SU-DHL-6 (cell line): ENCODE measurements around the gene BEAN1.

Experiments used
- H2AFZ ChIP-seq: fragments of 200-600 bp; sonication (generic); 2 replicates; pipeline ENCODE4 v1.6.1; 2014; ENCODE audit warnings: low read depth, mild to moderate bottlenecking, moderate library complexity, mixed read lengths, antibody characterized with exemption, low read length; ENCODE audit not compliant: severe bottlenecking
- H3F3A ChIP-seq: fragments of 200-600 bp; shearing (Covaris generic); 2 replicates; pipeline ENCODE4 v1.6.0; 2016; ENCODE audit warnings: antibody characterized with exemption, mild to moderate bottlenecking; ENCODE audit not compliant: insufficient read depth
- H3K27ac ChIP-seq: fragments of 200-600 bp; sonication (generic); 2 replicates; pipeline ENCODE4 v1.5.1; 2016; ENCODE audit warnings: low read depth, mild to moderate bottlenecking, low read length, moderate library complexity, mixed read lengths
- H3K27me3 ChIP-seq: fragments of 200-600 bp; sonication (generic), shearing (Covaris generic); 2 replicates; pipeline ENCODE4 v1.6.0; 2014; ENCODE audit warnings: mild to moderate bottlenecking, low read length
- H3K36me3 ChIP-seq: fragments of 200-600 bp; sonication (generic); 2 replicates; pipeline ENCODE4 v1.6.1; 2014; ENCODE audit warnings: mild to moderate bottlenecking, low read length, mixed read lengths
- H3K4me2 ChIP-seq: fragments of 300-600, 200-600 bp; shearing (Covaris generic), sonication (generic); 2 replicates; pipeline ENCODE4 v1.6.0; 2014; ENCODE audit warnings: low read length, low read depth, mild to moderate bottlenecking; ENCODE audit not compliant: poor library complexity, severe bottlenecking
- H3K4me3 ChIP-seq: fragments of 200-600 bp; sonication (generic); 2 replicates; pipeline ENCODE4 v1.5.1; 2014; ENCODE audit warnings: antibody characterized with exemption, low read length, mild to moderate bottlenecking, mixed read lengths; ENCODE audit not compliant: insufficient read depth, poor library complexity, severe bottlenecking
- H3K79me2 ChIP-seq: fragments of 200-600 bp; sonication (generic); 2 replicates; pipeline ENCODE4 v1.6.1; 2014; ENCODE audit warnings: mild to moderate bottlenecking, low read length, moderate library complexity; ENCODE audit not compliant: insufficient read depth
- H3K9ac ChIP-seq: fragments of 200-600 bp; sonication (generic); 2 replicates; pipeline ENCODE4 v1.7.0; 2014; ENCODE audit warnings: mild to moderate bottlenecking, low read length
- H3K9me2 ChIP-seq: fragments of 200-600 bp; sonication (generic); replicated peaks from 2 replicates; pipeline ENCODE4 v1.6.1; 2014; ENCODE audit warnings: low read length; ENCODE audit not compliant: insufficient read depth
- H3K9me3 ChIP-seq: fragments of 200-600 bp; sonication (generic); 2 replicates; pipeline ENCODE4 v1.6.1; 2014; ENCODE audit warnings: low read length, mixed read lengths; ENCODE audit not compliant: insufficient read depth
- H4K20me1 ChIP-seq: fragments of 200-600 bp; sonication (generic); 2 replicates; pipeline ENCODE4 v1.6.1; 2014; ENCODE audit warnings: low read depth, mild to moderate bottlenecking, antibody characterized with exemption, low read length, moderate library complexity, mixed read lengths
- EZH2phosphoT487 ChIP-seq: fragments of 200-600 bp; sonication (generic), shearing (Covaris generic); conservative IDR thresholded peaks from 2 replicates; pipeline ENCODE4 v1.6.1; 2018; ENCODE audit warnings: mild to moderate bottlenecking, antibody characterized with exemption, low read length, moderate library complexity, mixed read lengths
- TF ChIP-seq, protein P1 (sequence below): fragments of 200-600 bp; sonication (generic); IDR thresholded peaks from one replicate; pipeline ENCODE4 v1.5.1; 2017; ENCODE audit warnings: antibody characterized with exemption, mild to moderate bottlenecking, low read length, moderate library complexity; ENCODE audit not compliant: insufficient read depth, poor library complexity, severe bottlenecking

The BEAN1 gene

DNA sequence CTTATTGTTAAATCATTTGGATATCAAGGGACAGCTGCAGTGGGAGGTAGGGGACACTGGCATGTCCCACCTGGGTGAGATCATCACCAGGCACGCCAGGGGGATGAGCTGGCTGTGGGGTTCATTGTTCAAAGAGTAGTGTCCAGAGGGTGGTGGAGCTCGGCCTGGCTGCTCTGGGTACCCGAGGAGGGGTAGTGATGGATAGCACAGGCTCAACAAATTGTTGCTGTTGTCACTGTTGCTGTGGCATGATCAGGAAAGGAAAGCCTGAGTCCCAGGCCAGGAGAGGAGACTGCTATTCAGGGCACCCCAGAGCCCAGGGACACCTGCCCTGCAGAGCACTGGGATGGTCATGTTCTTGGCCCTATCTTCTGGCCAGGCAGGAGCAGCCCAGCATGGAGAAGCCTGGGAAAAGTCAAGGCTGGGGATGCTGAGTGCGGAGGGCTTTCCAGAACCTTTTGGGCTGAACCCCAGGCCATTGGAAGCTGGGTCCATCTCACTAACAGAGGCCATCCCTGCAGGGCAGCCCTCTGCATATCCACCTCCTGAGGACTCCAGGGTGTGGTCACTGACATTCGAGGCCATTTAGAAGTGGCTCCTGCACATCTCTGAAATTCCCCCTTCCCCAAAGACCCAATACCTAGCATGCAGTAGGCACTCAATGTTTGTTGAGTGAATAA lies 12.1 kb downstream of the BEAN1 start:
- H3K9me2 ChIP-seq = no peaks in the 10 kb centered on the region
- H3K9me3 ChIP-seq = no peaks in the 10 kb centered on the region
- no peak overlapping the region for H3K9ac ChIP-seq
- no peaks in the 10 kb centered on the region for H4K20me1 ChIP-seq
- no peaks in the 10 kb centered on the region for H3K36me3 ChIP-seq
- H3K27ac ChIP-seq = no peak overlapping the region
- TF ChIP-seq EZH2phosphoT487 = no peak
- TF ChIP-seq, protein P1, sequence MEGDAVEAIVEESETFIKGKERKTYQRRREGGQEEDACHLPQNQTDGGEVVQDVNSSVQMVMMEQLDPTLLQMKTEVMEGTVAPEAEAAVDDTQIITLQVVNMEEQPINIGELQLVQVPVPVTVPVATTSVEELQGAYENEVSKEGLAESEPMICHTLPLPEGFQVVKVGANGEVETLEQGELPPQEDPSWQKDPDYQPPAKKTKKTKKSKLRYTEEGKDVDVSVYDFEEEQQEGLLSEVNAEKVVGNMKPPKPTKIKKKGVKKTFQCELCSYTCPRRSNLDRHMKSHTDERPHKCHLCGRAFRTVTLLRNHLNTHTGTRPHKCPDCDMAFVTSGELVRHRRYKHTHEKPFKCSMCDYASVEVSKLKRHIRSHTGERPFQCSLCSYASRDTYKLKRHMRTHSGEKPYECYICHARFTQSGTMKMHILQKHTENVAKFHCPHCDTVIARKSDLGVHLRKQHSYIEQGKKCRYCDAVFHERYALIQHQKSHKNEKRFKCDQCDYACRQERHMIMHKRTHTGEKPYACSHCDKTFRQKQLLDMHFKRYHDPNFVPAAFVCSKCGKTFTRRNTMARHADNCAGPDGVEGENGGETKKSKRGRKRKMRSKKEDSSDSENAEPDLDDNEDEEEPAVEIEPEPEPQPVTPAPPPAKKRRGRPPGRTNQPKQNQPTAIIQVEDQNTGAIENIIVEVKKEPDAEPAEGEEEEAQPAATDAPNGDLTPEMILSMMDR = no peak
- no peaks in the 10 kb centered on the region for H3F3A ChIP-seq
- no peak overlapping the region for H2AFZ ChIP-seq
- H3K4me3 ChIP-seq = no peak overlapping the region
- no peaks in the 10 kb centered on the region for H3K79me2 ChIP-seq
- H3K27me3 ChIP-seq = no peaks in the 10 kb centered on the region
- no peak overlapping the region for H3K4me2 ChIP-seq

DNA sequence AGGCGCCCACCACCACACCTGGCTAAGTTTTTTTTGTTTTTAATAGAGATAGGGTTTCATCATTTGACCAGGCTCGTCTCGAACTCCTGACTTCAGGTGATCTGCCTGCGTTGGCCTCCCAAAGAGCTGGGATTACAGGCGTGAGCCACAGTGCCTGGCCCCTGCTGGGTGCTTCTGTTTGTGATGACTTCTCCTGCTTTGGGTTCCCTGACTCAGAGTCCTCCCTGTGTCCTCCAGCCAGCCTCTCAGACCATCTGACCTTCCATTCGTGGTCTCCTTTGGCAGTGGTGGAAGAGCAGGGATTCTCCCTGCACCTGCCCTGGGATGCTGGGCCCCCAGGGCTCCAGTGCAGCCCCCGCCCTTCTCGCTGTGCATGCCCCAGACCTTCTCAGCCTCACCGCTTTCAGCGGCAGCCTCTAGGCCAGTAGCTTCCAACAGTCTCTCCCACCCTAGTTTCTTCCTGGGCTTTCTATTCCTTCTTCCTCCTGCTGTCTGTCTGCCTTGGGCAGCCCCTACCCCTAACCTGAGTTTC lies 13.2 kb downstream of the BEAN1 start:
- no peaks in the 10 kb centered on the region for H3K9me2 ChIP-seq
- no peaks in the 10 kb centered on the region for H3F3A ChIP-seq
- H3K4me2 ChIP-seq = no peak overlapping the region
- TF ChIP-seq EZH2phosphoT487 = no peak
- TF ChIP-seq, protein P1 = no peak
- H3K9ac ChIP-seq = no peak overlapping the region
- H2AFZ ChIP-seq = no peak overlapping the region
- H3K4me3 ChIP-seq = no peak overlapping the region
- no peaks in the 10 kb centered on the region for H3K9me3 ChIP-seq
- H4K20me1 ChIP-seq = no peaks in the 10 kb centered on the region
- H3K36me3 ChIP-seq = no peaks in the 10 kb centered on the region
- H3K79me2 ChIP-seq = no peaks in the 10 kb centered on the region
- no peak overlapping the region for H3K27ac ChIP-seq
- no peaks in the 10 kb centered on the region for H3K27me3 ChIP-seq

DNA sequence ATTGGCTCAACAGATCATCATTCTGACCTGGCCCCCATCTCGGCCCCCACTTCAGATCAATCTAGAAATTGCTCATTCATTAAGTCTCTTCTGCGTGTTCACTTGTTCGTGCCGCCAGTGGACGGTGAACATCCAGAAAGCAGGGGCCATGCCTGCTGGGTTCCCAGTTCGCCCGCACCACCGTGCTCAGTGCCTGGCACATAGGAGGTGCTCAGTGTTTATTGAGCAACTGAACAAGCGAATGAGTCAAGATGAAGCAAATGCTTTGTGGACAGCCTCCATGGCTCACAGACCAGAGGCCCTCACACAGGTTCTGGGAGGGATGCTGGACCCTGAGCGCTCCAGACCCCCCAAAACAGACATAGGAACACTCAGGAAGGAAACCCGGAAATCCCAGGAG lies 13.9 kb downstream of the BEAN1 start:
- Histone ChIP-seq H3K9me2 (no peaks in the 10 kb centered on the region), H3K36me3 (no peaks in the 10 kb centered on the region), H3K9me3 (no peaks in the 10 kb centered on the region), H3K4me2 (no peak overlapping the region), H3K4me3 (no peak overlapping the region), H3K79me2 (no peaks in the 10 kb centered on the region), H2AFZ (no peak overlapping the region), H3K27me3 (no peaks in the 10 kb centered on the region), H4K20me1 (no peaks in the 10 kb centered on the region), H3K27ac (no peak overlapping the region), H3K9ac (no peak overlapping the region), H3F3A (no peaks in the 10 kb centered on the region)
- no peak for TF ChIP-seq EZH2phosphoT487

DNA sequence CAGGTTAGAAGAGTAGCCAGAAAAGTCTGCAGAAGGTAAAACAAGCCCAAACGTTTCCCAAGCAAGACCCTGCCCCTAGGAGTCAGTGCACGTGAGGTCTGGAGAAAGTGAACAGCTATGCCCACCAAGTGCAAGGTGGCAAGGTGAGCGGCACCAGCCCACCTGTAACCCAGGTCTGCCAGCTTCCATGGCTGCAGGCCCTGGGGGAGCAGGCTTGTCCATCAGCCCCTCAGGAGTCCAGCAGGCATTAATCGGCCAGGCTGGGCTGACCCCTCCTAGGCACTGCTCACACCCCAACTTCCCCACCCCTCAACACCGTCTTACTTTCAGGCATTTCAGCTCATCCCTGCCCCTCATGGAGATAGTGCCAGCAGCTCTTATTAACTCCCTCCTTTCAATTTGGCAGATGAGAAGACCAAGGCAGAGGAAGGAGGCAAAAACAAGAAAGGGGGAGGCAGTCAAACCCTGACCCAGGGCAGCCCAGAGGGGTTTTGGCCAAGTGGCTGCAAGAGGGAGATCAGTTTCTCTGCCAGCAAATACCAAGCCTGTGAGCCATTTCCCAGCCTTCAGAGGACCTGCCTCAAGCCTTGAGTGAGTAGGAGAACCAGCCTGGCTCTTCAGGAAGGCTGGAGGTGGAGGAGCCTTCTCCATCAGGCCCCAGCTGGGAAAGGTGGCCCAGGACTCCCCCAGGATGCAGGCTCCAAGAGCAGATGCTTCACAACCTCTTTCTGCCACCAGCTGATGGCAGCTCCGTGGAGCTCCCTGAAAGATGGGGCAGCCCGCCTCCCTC lies 14.7 kb downstream of the BEAN1 start:
- Histone ChIP-seq H3K4me3 (no peak overlapping the region), H3K9ac (no peak overlapping the region), H3K27me3 (no peaks in the 10 kb centered on the region), H2AFZ (no peak overlapping the region), H3K9me2 (no peaks in the 10 kb centered on the region), H3K36me3 (no peaks in the 10 kb centered on the region), H3K27ac (no peak overlapping the region), H4K20me1 (no peaks in the 10 kb centered on the region), H3F3A (no peaks in the 10 kb centered on the region), H3K4me2 (no peak overlapping the region), H3K79me2 (no peaks in the 10 kb centered on the region), H3K9me3 (no peaks in the 10 kb centered on the region)
- TF ChIP-seq, protein P1 = no peak
- TF ChIP-seq EZH2phosphoT487 = no peak
